ENCODE results near the gene POLR2J.
"Not testable (repeated sequence)": the region's sequence is repeated elsewhere in the genome, so short reads cannot be mapped to it uniquely, and the experiment has no call there.

DNA sequence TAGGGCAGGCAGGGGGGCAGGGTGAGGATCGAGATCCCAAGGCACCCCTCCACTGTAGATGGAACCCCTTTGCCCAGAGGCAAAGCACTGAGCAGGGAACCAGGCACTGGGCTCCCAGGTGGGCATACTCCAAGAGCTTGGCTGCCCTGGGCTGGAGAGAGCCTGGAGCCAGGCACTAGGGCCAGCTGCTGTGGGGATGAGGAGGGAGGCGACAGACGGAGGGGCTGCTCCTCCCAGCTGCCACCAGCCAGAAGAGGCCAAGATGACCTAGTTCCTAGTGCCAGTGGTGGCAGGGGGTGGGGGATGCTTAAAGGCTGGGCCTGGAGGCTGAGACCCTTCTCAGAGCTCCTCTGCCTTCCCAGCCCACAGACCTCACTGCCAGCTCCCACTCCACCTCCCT, 37.2 kb upstream of the POLR2J start:
- not testable (repeated sequence) for TF ChIP-seq RARB, CSDC2 (CRISPR knock-in tag; IDR thresholded peaks at IDR 0.05)
- TF ChIP-seq, protein P1, sequence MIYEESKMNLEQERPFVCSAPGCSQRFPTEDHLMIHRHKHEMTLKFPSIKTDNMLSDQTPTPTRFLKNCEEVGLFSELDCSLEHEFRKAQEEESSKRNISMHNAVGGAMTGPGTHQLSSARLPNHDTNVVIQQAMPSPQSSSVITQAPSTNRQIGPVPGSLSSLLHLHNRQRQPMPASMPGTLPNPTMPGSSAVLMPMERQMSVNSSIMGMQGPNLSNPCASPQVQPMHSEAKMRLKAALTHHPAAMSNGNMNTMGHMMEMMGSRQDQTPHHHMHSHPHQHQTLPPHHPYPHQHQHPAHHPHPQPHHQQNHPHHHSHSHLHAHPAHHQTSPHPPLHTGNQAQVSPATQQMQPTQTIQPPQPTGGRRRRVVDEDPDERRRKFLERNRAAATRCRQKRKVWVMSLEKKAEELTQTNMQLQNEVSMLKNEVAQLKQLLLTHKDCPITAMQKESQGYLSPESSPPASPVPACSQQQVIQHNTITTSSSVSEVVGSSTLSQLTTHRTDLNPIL (CRISPR knock-in tag; IDR thresholded peaks at IDR 0.05; ENCODE audit: low read depth): not testable (repeated sequence)

Measured in SK-N-SH treated with all-trans-retinoic acid at 6 μM for 48 hours (cell line).